NOMO-1 treated with dmso at 0.1 percent for 144 hours (cell line): ENCODE results near the gene CCL2.

Source experiments
- DNase-seq: peaks from one replicate; lab custom pipeline; 2025; ENCODE audit not compliant: unreplicated experiment; lab: John Stamatoyannopoulos, UW

Gene CCL2

GRCh38 chr17:34261568-34262337, 6.7 kb downstream of the CCL2 start:
- no peak for DNase-seq

GRCh38 chr17:34265711-34266110, 10.6 kb downstream of the CCL2 start:
- DNase-seq: no peak

- DNase-seq: no peak
Observed at GRCh38 chr17:34269969-34270368, 14.9 kb downstream of the CCL2 start, which contains the start of gene CCL7. Gene CCL7 (plus strand): TSS chr17:34270221. CDS start chr17:34270291, 70 bp downstream.

GRCh38 chr17:34275881-34276280, 20.8 kb downstream of the CCL2 start:
- no peak for DNase-seq

- DNase-seq: no peak
Observed at GRCh38 chr17:34276826-34277225, 21.7 kb downstream of the CCL2 start.

GRCh38 chr17:34283571-34283970, 28.5 kb downstream of the CCL2 start:
- no peak for DNase-seq

GRCh38 chr17:34285286-34285792, 30.3 kb downstream of the CCL2 start, which contains the start of gene CCL11:
Gene CCL11 (plus strand): TSS chr17:34285742. CDS start chr17:34285809, 67 bp downstream.
- DNase-seq: no peak

- no peak for DNase-seq
Observed at GRCh38 chr17:34287875-34288274, 32.8 kb downstream of the CCL2 start.

GRCh38 chr17:34290586-34290985, 35.5 kb downstream of the CCL2 start:
- no peak for DNase-seq

GRCh38 chr17:34291721-34292348, 36.8 kb downstream of the CCL2 start:
- DNase-seq: no peak

GRCh38 chr17:34299027-34299426, 43.9 kb downstream of the CCL2 start:
- no peak for DNase-seq

GRCh38 chr17:34299956-34300577, 45.0 kb downstream of the CCL2 start:
- no peak for DNase-seq

- DNase-seq: no peak
Observed at GRCh38 chr17:34300652-34301370, 45.7 kb downstream of the CCL2 start.

GRCh38 chr17:34301986-34302385, 46.9 kb downstream of the CCL2 start:
- no peak for DNase-seq

- DNase-seq: no peak
Observed at GRCh38 chr17:34302636-34303035, 47.6 kb downstream of the CCL2 start.

GRCh38 chr17:34303606-34304005, 48.5 kb downstream of the CCL2 start:
- DNase-seq: no peak

GRCh38 chr17:34305061-34305460, 50.0 kb downstream of the CCL2 start:
- DNase-seq: no peak

GRCh38 chr17:34305606-34306005, 50.5 kb downstream of the CCL2 start:
- no peak for DNase-seq

- no peak for DNase-seq
Observed at GRCh38 chr17:34306466-34306865, 51.4 kb downstream of the CCL2 start.
